Coronary artery (tissue), 2 donors: ENCODE measurements around the gene PLPP3.

Experiments used
- DNase-seq: peaks from one replicate; pipeline ENCODE4 v3.0.0-alpha.2; 2017; ENCODE audit warnings: low spot score
- H3K27ac ChIP-seq, 2 donors: fragments of 200-600 bp; sonication (generic); one replicate each; pipeline ENCODE4 v1.5.1; 2016 to 2019
- H3K4me3 ChIP-seq: fragments of 200-600 bp; sonication (generic); 2 replicates; pipeline ENCODE4 v1.5.1; 2016; ENCODE audit warnings: mild to moderate bottlenecking, moderate library complexity
- TF ChIP-seq, protein P1 (sequence below): fragments of 200-600 bp; sonication (generic); IDR thresholded peaks from one replicate; pipeline ENCODE4 v1.5.1; 2019; ENCODE audit warnings: antibody characterized with exemption

Gene PLPP3

DNA sequence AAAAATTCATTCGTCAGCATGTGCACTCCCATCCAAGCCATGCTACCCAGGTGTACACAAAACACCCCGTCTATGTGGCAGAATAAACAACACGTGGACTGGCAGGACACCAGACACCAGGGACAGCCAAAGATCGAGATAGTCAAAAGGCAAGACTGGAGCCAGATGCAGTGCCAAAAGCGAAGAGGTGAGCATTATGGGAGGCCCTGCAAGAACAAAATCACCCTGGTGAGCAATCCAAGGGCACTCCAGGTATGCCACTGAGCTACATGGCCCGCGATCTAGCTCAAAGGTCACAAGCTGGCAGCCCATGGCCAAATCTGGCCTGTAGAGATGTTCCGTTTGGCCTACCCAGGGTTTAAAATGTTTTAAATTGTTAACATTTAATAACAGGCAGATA is 33.7 kb downstream of the PLPP3 start:
- TF ChIP-seq, protein P1, sequence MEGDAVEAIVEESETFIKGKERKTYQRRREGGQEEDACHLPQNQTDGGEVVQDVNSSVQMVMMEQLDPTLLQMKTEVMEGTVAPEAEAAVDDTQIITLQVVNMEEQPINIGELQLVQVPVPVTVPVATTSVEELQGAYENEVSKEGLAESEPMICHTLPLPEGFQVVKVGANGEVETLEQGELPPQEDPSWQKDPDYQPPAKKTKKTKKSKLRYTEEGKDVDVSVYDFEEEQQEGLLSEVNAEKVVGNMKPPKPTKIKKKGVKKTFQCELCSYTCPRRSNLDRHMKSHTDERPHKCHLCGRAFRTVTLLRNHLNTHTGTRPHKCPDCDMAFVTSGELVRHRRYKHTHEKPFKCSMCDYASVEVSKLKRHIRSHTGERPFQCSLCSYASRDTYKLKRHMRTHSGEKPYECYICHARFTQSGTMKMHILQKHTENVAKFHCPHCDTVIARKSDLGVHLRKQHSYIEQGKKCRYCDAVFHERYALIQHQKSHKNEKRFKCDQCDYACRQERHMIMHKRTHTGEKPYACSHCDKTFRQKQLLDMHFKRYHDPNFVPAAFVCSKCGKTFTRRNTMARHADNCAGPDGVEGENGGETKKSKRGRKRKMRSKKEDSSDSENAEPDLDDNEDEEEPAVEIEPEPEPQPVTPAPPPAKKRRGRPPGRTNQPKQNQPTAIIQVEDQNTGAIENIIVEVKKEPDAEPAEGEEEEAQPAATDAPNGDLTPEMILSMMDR = no peak
- DNase-seq = no peak
- no peak overlapping the region for H3K27ac ChIP-seq
- H3K4me3 ChIP-seq = no peak overlapping the region

DNA sequence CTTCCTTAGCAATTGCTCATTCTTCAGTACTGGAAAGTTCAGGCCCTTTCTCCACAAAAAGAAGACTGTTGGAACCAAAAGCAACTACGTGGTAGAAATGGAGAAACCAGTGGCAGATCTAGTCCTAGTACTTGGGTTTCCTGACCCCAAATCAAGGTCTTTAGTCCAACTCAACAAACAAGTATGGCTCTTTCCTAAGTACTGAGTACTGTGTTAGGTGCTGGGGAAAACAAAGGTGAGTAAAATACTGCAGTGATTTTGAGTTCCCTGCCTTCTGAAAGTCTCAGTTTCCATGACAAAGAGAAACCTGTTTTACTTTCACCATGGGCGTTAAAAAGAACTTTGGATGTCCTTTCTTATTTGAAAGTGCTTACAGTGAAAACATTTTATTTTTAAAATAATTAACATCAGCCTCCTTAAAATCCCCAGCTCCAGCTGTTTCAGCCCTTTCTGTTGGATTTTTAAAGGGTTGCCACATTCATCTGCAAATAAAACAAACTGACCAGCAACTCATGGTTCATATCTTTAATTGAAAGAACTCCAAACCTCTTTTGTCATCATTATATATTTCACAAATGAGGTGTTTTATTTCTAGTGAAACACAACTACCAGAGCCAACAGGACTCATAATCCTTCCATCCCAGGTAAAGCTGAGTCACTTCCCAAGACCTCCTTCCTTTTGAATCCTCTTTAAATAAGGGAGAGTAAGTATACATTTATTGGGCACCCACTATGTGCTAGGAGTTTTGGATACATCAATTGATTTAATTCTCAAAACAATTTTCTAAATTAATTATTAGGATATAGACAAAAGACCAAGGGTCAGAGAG is 35.4 kb downstream of the PLPP3 start:
- H3K27ac ChIP-seq = no peak overlapping the region
- H3K4me3 ChIP-seq = no peak overlapping the region
- TF ChIP-seq, protein P1 = no peak
- no peak for DNase-seq

- no peak overlapping the region for H3K27ac ChIP-seq
- no peak for DNase-seq
- no peak overlapping the region for H3K4me3 ChIP-seq
- TF ChIP-seq, protein P1 = no peak
Observed at GRCh38 chr1:56542651-56543050, 36.7 kb downstream of the PLPP3 start.

- no peak for DNase-seq
- Histone ChIP-seq H3K27ac (no peak overlapping the region), H3K4me3 (no peak overlapping the region)
- TF ChIP-seq, protein P1 = no peak
Observed at GRCh38 chr1:56541408-56541807, 38.0 kb downstream of the PLPP3 start.

GRCh38 chr1:56540467-56540866 is 38.9 kb downstream of the PLPP3 start:
- TF ChIP-seq, protein P1 = no peak
- Histone ChIP-seq H3K27ac (no peak overlapping the region), H3K4me3 (no peak overlapping the region)
- DNase-seq = no peak

- DNase-seq = no peak
- H3K4me3 ChIP-seq = no peak overlapping the region
- no peak overlapping the region for H3K27ac ChIP-seq
- TF ChIP-seq, protein P1 = no peak
Observed at GRCh38 chr1:56539520-56539931, 39.8 kb downstream of the PLPP3 start.

GRCh38 chr1:56538532-56538931 is 40.8 kb downstream of the PLPP3 start:
- no peak overlapping the region for H3K27ac ChIP-seq
- no peak for DNase-seq
- TF ChIP-seq, protein P1 = no peak
- H3K4me3 ChIP-seq = no peak overlapping the region
